Germinal center (tissue), 1 donor: ENCODE results near the gene FGD3.
"Not testable (repeated sequence)": the region's sequence is repeated elsewhere in the genome, so short reads cannot be mapped to it uniquely, and the experiment has no call there.

Experiments
- DNase-seq: peaks from one replicate; pipeline ENCODE4 v3.0.0; 2012; ENCODE audit warnings: mixed read lengths, low spot score

The FGD3 gene

GRCh38 chr9:93010056-93010455 is 62.7 kb downstream of the FGD3 start:
- no peak for DNase-seq

- no peak for DNase-seq
Measured at GRCh38 chr9:93010704-93011103, 63.4 kb downstream of the FGD3 start.

- DNase-seq, result no peak
Measured at GRCh38 chr9:93011114-93011513, 63.8 kb downstream of the FGD3 start.

- no peak for DNase-seq
Measured at GRCh38 chr9:93012963-93013855, 65.9 kb downstream of the FGD3 start.

GRCh38 chr9:93013856-93014582 is 66.7 kb downstream of the FGD3 start:
- DNase-seq, result no peak

- not testable (repeated sequence) for DNase-seq
Measured at GRCh38 chr9:93015190-93015589, 67.9 kb downstream of the FGD3 start.

- DNase-seq, result no peak
Measured at GRCh38 chr9:93017621-93018020, 70.3 kb downstream of the FGD3 start.

GRCh38 chr9:93020151-93020550 is 72.8 kb downstream of the FGD3 start:
- DNase-seq, result no peak

GRCh38 chr9:93020771-93021670 is 73.7 kb downstream of the FGD3 start:
- no peak for DNase-seq

GRCh38 chr9:93022066-93022465 is 74.7 kb downstream of the FGD3 start:
- DNase-seq, result no peak

- DNase-seq, result no peak
Measured at GRCh38 chr9:93022721-93023520, 75.6 kb downstream of the FGD3 start.

GRCh38 chr9:93023521-93023815 is 76.1 kb downstream of the FGD3 start:
- DNase-seq, result no peak

GRCh38 chr9:93024646-93024910 is 77.3 kb downstream of the FGD3 start:
- no peak for DNase-seq

GRCh38 chr9:93024986-93025630 is 77.8 kb downstream of the FGD3 start:
- DNase-seq, result no peak

- DNase-seq, result no peak
Measured at GRCh38 chr9:93025736-93026135, 78.4 kb downstream of the FGD3 start.

- no peak for DNase-seq
Measured at GRCh38 chr9:93026640-93027039, 79.3 kb downstream of the FGD3 start.

GRCh38 chr9:93027750-93028149 is 80.4 kb downstream of the FGD3 start:
- no peak for DNase-seq

GRCh38 chr9:93028448-93029006 is 81.2 kb downstream of the FGD3 start:
- DNase-seq, result no peak

GRCh38 chr9:93030642-93031628 is 83.6 kb downstream of the FGD3 start:
- no peak for DNase-seq
